ENCODE results near the gene HEG1. TPM values are rescaled to one million over a fixed set of nuclear protein-coding genes. Genes with fewer than 3 reads are reported as not detected.

HEG1 gene
- total and polyA plus RNA-seq, 5 donors, result 42.3 to 193 (median 145) TPM

DNA sequence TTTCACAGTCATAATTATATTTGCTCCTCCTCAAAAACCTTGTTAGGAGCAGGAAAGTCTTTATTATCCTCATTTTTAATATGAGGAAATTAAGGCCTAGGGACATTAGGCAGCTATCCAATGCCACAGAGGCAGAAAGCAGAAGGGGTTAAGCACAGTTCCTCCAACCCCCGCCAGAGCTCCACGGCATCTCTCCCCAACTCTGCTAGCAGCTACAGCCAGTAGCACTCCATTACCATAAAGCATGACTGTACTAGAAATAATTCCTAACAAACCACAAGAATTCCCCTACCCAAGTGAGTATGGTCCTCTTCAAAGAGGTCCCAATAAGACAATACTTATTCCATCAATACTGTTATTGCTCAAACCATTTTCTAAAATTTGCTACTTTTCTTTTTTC, 9.8 kb downstream of the HEG1 start:
- peaks cover 56% of the 10 kb centered on the region for H3K4me1 ChIP-seq (ENCODE audit: control insufficient read depth, insufficient read depth, low read length)
- H3K27ac ChIP-seq (ENCODE audit: low read length), result no peak overlapping the region
- ATAC-seq (no peak), DNase-seq (no peak)
- no peaks in the 10 kb centered on the region for H3K9me3 ChIP-seq (ENCODE audit: control insufficient read depth, low read length)
- 28% methylated on average over 2 of the region's 2 CpGs for WGBS
- H3K27me3 ChIP-seq (ENCODE audit: control insufficient read depth, insufficient read depth), result no peaks in the 10 kb centered on the region
- intact Hi-C loops (cut with DNase I), result no loop called here
- H3K4me3 ChIP-seq (ENCODE audit: low read length), result no peak overlapping the region

DNA sequence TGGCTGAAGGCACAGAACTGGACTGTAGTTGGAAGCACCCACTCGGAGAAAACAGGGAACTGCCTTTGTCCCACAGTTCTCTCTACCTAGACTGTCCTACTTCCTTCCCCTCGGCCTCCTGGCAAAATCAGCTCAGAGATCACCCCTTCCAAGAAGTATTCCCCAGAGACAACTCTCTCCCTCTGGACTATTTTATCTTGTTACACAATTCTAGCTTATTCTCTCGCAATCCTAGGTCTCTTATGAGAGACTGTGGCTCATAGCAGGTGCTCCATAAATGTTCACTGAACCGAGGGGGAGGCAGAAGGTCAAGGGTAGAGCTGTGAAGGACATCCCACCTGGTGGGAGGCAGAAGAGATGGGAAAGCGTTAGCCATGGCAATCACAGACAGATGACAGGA, 10.6 kb downstream of the HEG1 start:
- ATAC-seq (no peak), DNase-seq (no peak)
- H3K27ac ChIP-seq (ENCODE audit: low read length), result peak overlapping the region; percentile 85
- 48% methylated on average over 5 of the region's 5 CpGs for WGBS
- no peaks in the 10 kb centered on the region for H3K27me3 ChIP-seq (ENCODE audit: control insufficient read depth, insufficient read depth)
- no peaks in the 10 kb centered on the region for H3K9me3 ChIP-seq (ENCODE audit: control insufficient read depth, low read length)
- intact Hi-C loops (cut with DNase I), result no loop called here
- peaks cover 54% of the 10 kb centered on the region for H3K4me1 ChIP-seq (ENCODE audit: control insufficient read depth, insufficient read depth, low read length)
- no peak overlapping the region for H3K4me3 ChIP-seq (ENCODE audit: low read length)

DNA sequence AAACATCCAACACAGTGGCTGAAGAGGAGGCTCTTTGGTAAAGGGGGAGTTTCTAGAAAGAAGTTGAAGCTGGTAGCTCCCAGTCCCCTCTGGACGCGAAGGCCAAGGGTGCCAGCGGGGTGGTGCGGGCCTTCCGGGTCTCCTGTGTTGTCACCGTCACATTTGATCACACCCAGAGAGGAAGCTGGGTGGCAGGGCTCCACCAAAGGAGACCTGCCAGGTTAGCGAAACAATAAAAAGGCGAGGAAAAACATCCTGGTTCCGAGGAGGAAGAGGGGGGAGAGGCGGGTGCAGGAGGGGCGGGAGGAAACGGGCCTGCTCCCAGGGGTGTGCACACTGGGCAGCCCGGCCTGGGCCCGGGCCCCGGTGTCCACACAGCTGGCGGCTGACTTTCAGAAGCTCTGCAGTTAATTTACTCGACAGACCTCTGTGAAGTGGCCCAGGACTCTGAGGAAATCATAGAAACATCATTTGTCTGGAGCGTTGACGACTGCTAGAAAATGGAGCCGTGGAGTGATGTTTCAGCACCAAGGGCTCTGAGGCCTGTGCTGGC, 12.1 kb downstream of the HEG1 start:
- Histone ChIP-seq H3K4me3 (ENCODE audit: low read length) (no peak overlapping the region), H3K4me1 (ENCODE audit: control insufficient read depth, insufficient read depth, low read length) (peaks cover 53% of the 10 kb centered on the region), H3K27ac (ENCODE audit: low read length) (peak overlapping the region; percentile 94), H3K9me3 (ENCODE audit: control insufficient read depth, low read length) (no peaks in the 10 kb centered on the region), H3K27me3 (ENCODE audit: control insufficient read depth, insufficient read depth) (no peaks in the 10 kb centered on the region)
- WGBS, result 23% methylated on average over 20 of the region's 20 CpGs
- peak; percentile 74 to 88 (median 86) for DNase-seq
- intact Hi-C loops (cut with DNase I), result loop anchor here in 1 of 4 donors (2.0 to 5.0 kb wide), 2 partner anchors 45 to 99 kb away; no protein-coding TSS in a partner anchor
- peak; percentile 71 to 83 for ATAC-seq

DNA sequence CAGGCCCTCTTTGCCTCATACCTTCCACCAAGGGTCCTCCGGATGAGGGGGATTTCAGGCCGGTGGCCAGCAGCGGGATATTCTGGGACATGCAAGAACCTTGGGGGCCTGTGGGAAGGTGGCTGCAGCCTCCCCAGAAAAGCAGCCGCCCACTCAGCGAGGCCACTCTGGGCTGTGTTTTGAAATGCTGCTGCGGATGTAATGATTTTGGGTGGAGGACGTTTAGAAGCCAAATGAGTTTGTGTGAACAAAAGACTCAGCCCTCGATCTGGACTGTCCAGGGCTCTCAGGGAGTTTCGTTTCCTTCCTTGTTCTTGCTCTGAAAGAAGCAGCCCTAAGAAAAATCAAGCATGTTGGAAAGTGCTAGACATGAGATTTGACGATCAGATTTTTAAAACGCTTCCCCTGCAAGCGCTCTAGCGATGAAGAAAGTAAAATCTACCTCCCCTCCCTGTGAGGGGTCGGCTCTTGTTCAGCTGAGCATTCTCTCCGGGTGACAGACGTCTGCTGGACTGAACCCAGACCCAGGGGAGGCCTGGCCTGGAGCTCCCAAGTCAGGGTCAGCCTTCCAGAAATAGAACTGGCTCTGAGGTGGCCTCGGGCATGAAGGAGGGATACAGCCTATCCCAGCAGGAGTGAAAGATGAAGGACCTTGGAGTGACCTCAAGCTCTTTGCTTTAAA, 12.9 kb downstream of the HEG1 start:
- ATAC-seq (peak; percentile 67 to 77), DNase-seq (peak; percentile 66 to 83 (median 82))
- no peaks in the 10 kb centered on the region for H3K27me3 ChIP-seq (ENCODE audit: control insufficient read depth, insufficient read depth)
- intact Hi-C loops (cut with DNase I), result loop anchor here in 1 of 4 donors (2.0 to 5.0 kb wide), 2 partner anchors 44 to 99 kb away; no protein-coding TSS in a partner anchor
- WGBS, result 13% methylated on average over 17 of the region's 17 CpGs
- peak overlapping the region; percentile 94 for H3K27ac ChIP-seq (ENCODE audit: low read length)
- no peaks in the 10 kb centered on the region for H3K9me3 ChIP-seq (ENCODE audit: control insufficient read depth, low read length)
- H3K4me1 ChIP-seq (ENCODE audit: control insufficient read depth, insufficient read depth, low read length), result peaks cover 56% of the 10 kb centered on the region
- no peak overlapping the region for H3K4me3 ChIP-seq (ENCODE audit: low read length)

DNA sequence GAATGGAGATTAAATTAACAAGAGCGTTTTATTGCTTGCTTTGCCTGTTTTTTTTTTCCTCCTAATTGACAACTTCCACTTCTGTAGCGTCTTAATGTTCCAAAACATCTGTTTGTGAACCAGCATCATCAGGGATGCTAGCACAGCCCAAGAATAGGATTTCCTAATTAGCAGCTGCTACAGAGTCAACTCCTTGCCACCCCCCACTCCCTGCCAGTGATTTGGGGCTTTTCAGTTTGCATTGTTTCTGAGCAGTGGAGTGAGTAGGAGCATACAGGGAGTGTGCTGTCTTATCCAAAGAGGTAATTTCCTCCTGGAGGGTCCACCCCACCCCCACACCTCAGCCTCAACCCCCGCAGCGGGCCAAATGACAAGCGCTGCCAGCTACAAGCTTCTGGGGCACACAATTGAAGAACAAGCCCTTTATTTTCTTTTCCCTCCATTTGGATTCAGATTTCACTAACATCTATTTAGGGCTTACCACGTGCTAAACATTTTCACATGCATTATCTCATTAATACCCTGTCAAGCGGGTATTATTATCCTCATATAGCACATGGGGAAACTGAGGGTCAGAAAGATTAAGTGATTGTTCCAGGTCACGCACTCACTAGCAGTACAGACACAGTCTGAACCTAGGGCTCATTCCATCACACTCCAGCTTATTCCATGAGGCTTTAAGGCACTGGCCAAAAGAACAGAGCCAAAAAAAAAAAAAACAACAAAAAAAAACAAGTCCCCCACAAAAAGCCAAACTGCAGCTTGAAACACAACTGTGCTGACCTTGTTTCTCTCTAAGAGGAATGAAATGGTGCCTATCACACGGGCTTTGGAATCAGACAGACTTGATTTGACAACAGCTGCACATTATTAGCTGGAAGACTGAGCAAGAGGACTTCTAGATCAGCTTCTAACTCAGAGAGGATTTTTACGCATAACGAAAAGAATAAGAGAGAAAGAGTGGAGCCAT, 16.4 kb downstream of the HEG1 start:
- H3K9me3 ChIP-seq (ENCODE audit: control insufficient read depth, low read length), result no peaks in the 10 kb centered on the region
- ATAC-seq (peak; percentile 7 to 24), DNase-seq (no peak)
- no peaks in the 10 kb centered on the region for H3K27me3 ChIP-seq (ENCODE audit: control insufficient read depth, insufficient read depth)
- intact Hi-C loops (cut with DNase I), result loop anchor here in 1 of 4 donors (5.0 kb wide), 1 partner anchor 103 kb away; no protein-coding TSS in a partner anchor
- 22% methylated on average over 11 of the region's 11 CpGs for WGBS
- peak overlapping the region; percentile 75 for H3K27ac ChIP-seq (ENCODE audit: low read length)
- peaks cover 40% of the 10 kb centered on the region for H3K4me1 ChIP-seq (ENCODE audit: control insufficient read depth, insufficient read depth, low read length)
- H3K4me3 ChIP-seq (ENCODE audit: low read length), result no peak overlapping the region

DNA sequence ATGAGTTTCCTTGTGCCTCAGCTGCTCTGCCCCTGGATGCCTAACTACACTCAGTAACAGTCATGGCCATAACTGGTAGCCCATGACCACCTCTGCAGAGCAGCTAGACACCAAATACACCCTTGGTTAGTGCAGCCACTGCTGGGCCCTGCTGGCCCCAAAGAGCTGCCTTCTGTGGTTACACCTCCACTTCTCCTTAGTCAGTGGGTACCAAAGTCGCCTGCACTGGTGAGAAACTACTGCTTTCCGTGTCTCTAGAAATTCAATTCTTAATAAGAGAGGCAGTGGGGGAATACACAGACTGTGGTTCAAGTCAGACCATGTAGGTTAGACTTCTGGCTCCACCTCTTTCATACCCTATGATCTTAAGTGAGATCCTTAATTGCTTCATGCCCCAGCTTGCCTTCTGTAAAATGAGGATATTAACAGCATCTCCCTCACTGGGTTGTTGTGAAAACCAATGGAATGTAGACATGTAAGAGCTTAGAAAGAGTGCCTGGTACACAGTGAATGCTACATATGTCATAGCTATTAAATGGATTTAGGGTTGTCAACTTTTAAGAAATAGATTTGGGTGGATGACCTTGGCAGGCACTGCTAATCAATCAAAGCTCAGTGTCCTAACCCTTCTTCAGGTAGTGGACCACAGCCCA, 18.2 kb downstream of the HEG1 start:
- Histone ChIP-seq H3K27me3 (ENCODE audit: control insufficient read depth, insufficient read depth) (no peaks in the 10 kb centered on the region), H3K27ac (ENCODE audit: low read length) (no peak overlapping the region), H3K9me3 (ENCODE audit: control insufficient read depth, low read length) (no peaks in the 10 kb centered on the region), H3K4me1 (ENCODE audit: control insufficient read depth, insufficient read depth, low read length) (peaks cover 34% of the 10 kb centered on the region), H3K4me3 (ENCODE audit: low read length) (no peak overlapping the region)
- intact Hi-C loops (cut with DNase I), result no loop called here
- ATAC-seq (no peak), DNase-seq (no peak)
- WGBS, result 90% methylated on average over 2 of the region's 2 CpGs

DNA sequence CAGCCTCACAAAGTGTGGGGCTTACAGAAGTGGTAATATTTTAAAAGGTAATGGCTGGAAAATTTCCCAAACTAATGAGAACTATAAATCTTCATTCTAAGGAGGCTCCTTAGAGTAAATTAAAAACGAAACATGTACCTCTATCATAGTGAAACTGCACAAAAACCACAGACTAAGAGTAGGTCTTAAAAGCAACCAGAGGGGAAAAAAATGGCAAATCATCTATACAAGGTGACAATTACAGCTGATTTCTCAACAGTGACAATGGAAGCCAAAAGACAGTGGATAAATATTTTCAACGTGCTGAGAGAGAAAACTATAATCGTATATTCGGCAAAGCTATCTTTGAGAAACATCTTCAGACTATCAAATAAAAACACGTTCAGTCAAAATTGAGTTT, 20.6 kb downstream of the HEG1 start:
- DNase-seq (no peak), ATAC-seq (no peak)
- Histone ChIP-seq H3K27ac (ENCODE audit: low read length) (no peak overlapping the region), H3K27me3 (ENCODE audit: control insufficient read depth, insufficient read depth) (no peaks in the 10 kb centered on the region), H3K9me3 (ENCODE audit: control insufficient read depth, low read length) (no peaks in the 10 kb centered on the region), H3K4me3 (ENCODE audit: low read length) (no peak overlapping the region), H3K4me1 (ENCODE audit: control insufficient read depth, insufficient read depth, low read length) (peaks cover 40% of the 10 kb centered on the region)
- intact Hi-C loops (cut with DNase I), result no loop called here
- 94% methylated on average over 5 of the region's 5 CpGs for WGBS

DNA sequence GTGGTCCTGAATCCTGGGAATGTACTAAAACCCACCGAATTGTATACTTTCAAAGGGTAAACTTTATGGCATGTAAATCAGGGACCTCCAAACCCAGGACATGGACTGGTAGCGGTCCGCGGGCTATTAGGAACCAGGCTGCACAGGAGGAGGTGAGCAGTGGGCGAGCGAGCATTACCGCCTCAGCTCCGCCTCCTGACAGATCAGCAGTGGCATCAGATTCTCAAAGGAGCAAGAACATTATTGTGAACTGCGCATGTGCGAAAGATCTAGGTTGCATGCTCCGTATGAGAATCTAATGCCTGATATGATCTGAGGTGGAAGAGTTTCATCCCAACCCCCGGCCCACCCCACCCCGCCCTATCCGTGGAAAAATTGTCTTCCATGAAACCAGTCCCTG, 22.2 kb downstream of the HEG1 start:
- intact Hi-C loops (cut with DNase I), result no loop called here
- DNase-seq, result no peak
- no peak for ATAC-seq
- Histone ChIP-seq H3K27me3 (ENCODE audit: control insufficient read depth, insufficient read depth) (no peaks in the 10 kb centered on the region), H3K27ac (ENCODE audit: low read length) (no peak overlapping the region), H3K9me3 (ENCODE audit: control insufficient read depth, low read length) (no peaks in the 10 kb centered on the region), H3K4me1 (ENCODE audit: control insufficient read depth, insufficient read depth, low read length) (peaks cover 35% of the 10 kb centered on the region), H3K4me3 (ENCODE audit: low read length) (no peak overlapping the region)
- 91% methylated on average over 14 of the region's 14 CpGs for WGBS

DNA sequence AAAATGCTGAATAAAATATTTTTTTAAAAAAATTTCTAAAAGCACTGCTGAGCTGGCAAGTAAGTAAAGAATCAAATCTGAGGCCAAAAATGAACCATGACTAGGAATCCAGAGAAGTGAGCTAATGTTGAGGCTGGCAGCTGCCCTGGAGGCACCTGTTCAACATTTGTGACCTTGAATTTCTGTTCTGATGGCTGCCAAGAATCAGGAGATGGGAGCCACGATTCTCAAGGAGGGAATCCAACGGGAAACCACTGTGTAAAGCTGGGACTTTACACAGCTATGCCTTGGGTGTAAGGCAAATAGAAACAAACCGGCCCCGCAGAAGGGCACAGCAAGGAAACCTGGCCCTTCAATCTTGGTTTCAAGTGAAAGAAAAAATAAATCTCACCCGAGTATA, 22.7 kb downstream of the HEG1 start:
- DNase-seq, result no peak
- no peak overlapping the region for H3K4me3 ChIP-seq (ENCODE audit: low read length)
- 68% methylated on average over 5 of the region's 5 CpGs for WGBS
- ATAC-seq, result no peak
- no peaks in the 10 kb centered on the region for H3K9me3 ChIP-seq (ENCODE audit: control insufficient read depth, low read length)
- H3K4me1 ChIP-seq (ENCODE audit: control insufficient read depth, insufficient read depth, low read length), result peaks cover 33% of the 10 kb centered on the region
- intact Hi-C loops (cut with DNase I), result no loop called here
- peak overlapping the region; percentile 31 for H3K27ac ChIP-seq (ENCODE audit: low read length)
- no peaks in the 10 kb centered on the region for H3K27me3 ChIP-seq (ENCODE audit: control insufficient read depth, insufficient read depth)

DNA sequence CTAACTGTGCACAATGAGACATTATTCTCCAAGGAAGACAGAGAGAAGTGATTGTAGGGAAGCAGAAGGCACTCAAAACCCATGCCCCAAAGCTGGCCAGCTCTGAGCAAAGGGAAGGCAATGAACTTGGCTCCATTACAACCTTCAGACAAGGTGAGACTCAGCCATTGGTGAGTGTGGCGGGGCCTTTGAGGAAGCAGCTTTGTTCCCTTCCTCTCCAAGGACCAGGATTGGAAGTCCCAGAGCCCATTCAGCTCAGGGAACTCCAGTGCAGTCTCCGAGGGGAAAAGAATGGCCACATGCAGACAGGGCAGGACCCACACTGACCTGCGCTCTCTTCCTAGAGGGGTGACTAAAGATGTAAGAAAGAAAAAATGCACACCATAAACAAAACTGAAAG, 23.1 kb downstream of the HEG1 start:
- WGBS, result 73% methylated on average over 3 of the region's 3 CpGs
- Histone ChIP-seq H3K4me1 (ENCODE audit: control insufficient read depth, insufficient read depth, low read length) (peaks cover 31% of the 10 kb centered on the region), H3K27me3 (ENCODE audit: control insufficient read depth, insufficient read depth) (no peaks in the 10 kb centered on the region), H3K27ac (ENCODE audit: low read length) (peak overlapping the region; percentile 56), H3K4me3 (ENCODE audit: low read length) (no peak overlapping the region), H3K9me3 (ENCODE audit: control insufficient read depth, low read length) (no peaks in the 10 kb centered on the region)
- intact Hi-C loops (cut with DNase I), result no loop called here
- DNase-seq, result no peak
- ATAC-seq, result peak; percentile 8 to 32

Data from right cardiac atrium (tissue), 5 donors.